Activated naive CD8-positive, alpha-beta T cell treated with anti-CD3 and anti-CD28 coated beads, Interleukin-2, amount 10 ng/mL, durations not matched to agents 7 days and 5 days (primary cell): Measurements from ENCODE around the gene GDF2. TPM values are rescaled to one million over a fixed set of nuclear protein-coding genes. Genes with fewer than 3 reads are reported as not detected.

Experiments used
- ATAC-seq: fragments of 150-1000 bp; cut with Tn5 transposase; one replicate; pipeline ENCODE4 v1.10.0; 2021; ENCODE audit warnings: low read depth, moderate library complexity
- POLR2A ChIA-PET: fragments of 350-600 bp; sonication (Branson Sonifier 250); formaldehyde crosslinking; loops from one replicate; lab custom pipeline; 2021; ENCODE audit warnings: antibody characterized with exemption; lab: Charles Lee
- DNase-seq: peaks from one replicate; pipeline ENCODE4 v3.0.0; 2021
- H3K27ac Mint-ChIP-seq: one replicate; pipeline ENCODE4 v1.8.0; 2022; ENCODE audit warnings: mild to moderate bottlenecking, mixed read lengths
- H3K27me3 Mint-ChIP-seq: one replicate; pipeline ENCODE4 v1.8.0; 2022; ENCODE audit warnings: mild to moderate bottlenecking, moderate library complexity, mixed read lengths
- H3K36me3 Mint-ChIP-seq: one replicate; pipeline ENCODE4 v1.8.0; 2021; ENCODE audit warnings: mild to moderate bottlenecking, mixed read lengths
- H3K4me1 Mint-ChIP-seq: one replicate; pipeline ENCODE4 v1.8.0; 2021; ENCODE audit warnings: mixed read lengths
- H3K4me3 Mint-ChIP-seq: one replicate; pipeline ENCODE4 v1.8.0; 2022; ENCODE audit warnings: mild to moderate bottlenecking, moderate library complexity, mixed read lengths
- H3K9me3 Mint-ChIP-seq: one replicate; pipeline ENCODE4 v1.8.0; 2021; ENCODE audit warnings: mixed read lengths
- total RNA-seq, 2 experiments: library from RNA; stranded (reverse); gene quantifications; one replicate each; pipeline ENCODE4 v1.2.3, GENCODE V29; 2021

Gene GDF2
- total RNA-seq, 2 experiments from 2014 or later = not detected

- Mint-ChIP-seq H3K27me3 (no peaks in the 10 kb centered on the region), H3K9me3 (no peaks in the 10 kb centered on the region), H3K27ac (no peak overlapping the region), H3K36me3 (no peaks in the 10 kb centered on the region), H3K4me1 (peaks cover 20% of the 10 kb centered on the region), H3K4me3 (no peak overlapping the region)
- POLR2A ChIA-PET = no interaction called here
- no peak for DNase-seq
- no peak for ATAC-seq
Measured at GRCh38 chr10:47309408-47310089, 12.7 kb upstream of the GDF2 start.

DNA sequence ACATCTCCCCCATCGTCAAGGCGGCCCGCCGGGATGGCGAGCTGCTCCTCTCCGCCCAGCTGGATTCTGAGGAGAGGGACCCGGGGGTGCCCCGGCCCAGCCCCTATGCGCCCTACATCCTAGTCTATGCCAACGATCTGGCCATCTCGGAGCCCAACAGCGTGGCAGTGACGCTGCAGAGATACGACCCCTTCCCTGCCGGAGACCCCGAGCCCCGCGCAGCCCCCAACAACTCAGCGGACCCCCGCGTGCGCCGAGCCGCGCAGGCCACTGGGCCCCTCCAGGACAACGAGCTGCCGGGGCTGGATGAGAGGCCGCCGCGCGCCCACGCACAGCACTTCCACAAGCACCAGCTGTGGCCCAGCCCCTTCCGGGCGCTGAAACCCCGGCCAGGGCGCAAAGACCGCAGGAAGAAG lies 12.2 kb upstream of the GDF2 start:
- no peak overlapping the region for H3K4me3 Mint-ChIP-seq
- no peaks in the 10 kb centered on the region for H3K36me3 Mint-ChIP-seq
- H3K27me3 Mint-ChIP-seq = no peaks in the 10 kb centered on the region
- no peak overlapping the region for H3K27ac Mint-ChIP-seq
- ATAC-seq (no peak), DNase-seq (no peak)
- H3K4me1 Mint-ChIP-seq = peaks cover 20% of the 10 kb centered on the region
- H3K9me3 Mint-ChIP-seq = no peaks in the 10 kb centered on the region
- POLR2A ChIA-PET = no interaction called here

- H3K27me3 Mint-ChIP-seq = no peaks in the 10 kb centered on the region
- H3K36me3 Mint-ChIP-seq = no peaks in the 10 kb centered on the region
- peak overlapping the region; percentile 47 for H3K4me3 Mint-ChIP-seq
- peak; percentile 65 for DNase-seq
- POLR2A ChIA-PET = interaction anchor here (0.7 to 3.5 kb wide), 10 partner anchors 9 to 287 kb away, joined by 3 to 27 read pairs (median 3); no protein-coding TSS in a partner anchor
- H3K9me3 Mint-ChIP-seq = no peaks in the 10 kb centered on the region
- H3K4me1 Mint-ChIP-seq = peaks cover 20% of the 10 kb centered on the region
- H3K27ac Mint-ChIP-seq = peak overlapping the region; percentile 89
- peak; percentile 86 for ATAC-seq
Measured at GRCh38 chr10:47311193-47311931, 10.9 kb upstream of the GDF2 start.

GRCh38 chr10:47311932-47312662 lies 10.2 kb upstream of the GDF2 start:
- Mint-ChIP-seq H3K36me3 (no peaks in the 10 kb centered on the region), H3K27me3 (no peaks in the 10 kb centered on the region), H3K4me1 (peaks cover 18% of the 10 kb centered on the region), H3K9me3 (no peaks in the 10 kb centered on the region), H3K27ac (peak overlapping the region; percentile 89), H3K4me3 (peak overlapping the region; percentile 47)
- peak; percentile 86 for DNase-seq
- peak; percentile 71 for ATAC-seq
- POLR2A ChIA-PET = interaction anchor here (0.7 to 3.5 kb wide), 9 partner anchors 9 to 288 kb away, joined by 3 to 27 read pairs (median 3); no protein-coding TSS in a partner anchor

- DNase-seq (no peak), ATAC-seq (no peak)
- Mint-ChIP-seq H3K4me1 (peaks cover 18% of the 10 kb centered on the region), H3K9me3 (no peaks in the 10 kb centered on the region), H3K36me3 (no peaks in the 10 kb centered on the region), H3K27ac (no peak overlapping the region), H3K27me3 (no peaks in the 10 kb centered on the region), H3K4me3 (no peak overlapping the region)
- POLR2A ChIA-PET = interaction anchor here (1.0 to 3.5 kb wide), 4 partner anchors 10 to 264 kb away, joined by 3 to 27 read pairs (median 4); no protein-coding TSS in a partner anchor
Measured at GRCh38 chr10:47312663-47312995, 9.6 kb upstream of the GDF2 start.

GRCh38 chr10:47314416-47314970 lies 7.8 kb upstream of the GDF2 start:
- ATAC-seq = no peak
- peak; percentile 17 for DNase-seq
- Mint-ChIP-seq H3K9me3 (no peaks in the 10 kb centered on the region), H3K4me1 (peaks cover 17% of the 10 kb centered on the region), H3K27ac (no peak overlapping the region), H3K36me3 (no peaks in the 10 kb centered on the region), H3K4me3 (no peak overlapping the region), H3K27me3 (no peaks in the 10 kb centered on the region)
- POLR2A ChIA-PET = interaction anchor here (1.2 kb wide), 1 partner anchor 267 kb away, joined by 3 read pairs; no protein-coding TSS in a partner anchor

GRCh38 chr10:47315421-47315820 lies 6.8 kb upstream of the GDF2 start:
- POLR2A ChIA-PET = interaction anchor here (1.2 kb wide), 1 partner anchor 268 kb away, joined by 3 read pairs; no protein-coding TSS in a partner anchor
- no peak overlapping the region for H3K4me3 Mint-ChIP-seq
- DNase-seq = no peak
- peaks cover 16% of the 10 kb centered on the region for H3K4me1 Mint-ChIP-seq
- H3K36me3 Mint-ChIP-seq = no peaks in the 10 kb centered on the region
- no peaks in the 10 kb centered on the region for H3K9me3 Mint-ChIP-seq
- no peak overlapping the region for H3K27ac Mint-ChIP-seq
- ATAC-seq = no peak
- no peaks in the 10 kb centered on the region for H3K27me3 Mint-ChIP-seq

DNA sequence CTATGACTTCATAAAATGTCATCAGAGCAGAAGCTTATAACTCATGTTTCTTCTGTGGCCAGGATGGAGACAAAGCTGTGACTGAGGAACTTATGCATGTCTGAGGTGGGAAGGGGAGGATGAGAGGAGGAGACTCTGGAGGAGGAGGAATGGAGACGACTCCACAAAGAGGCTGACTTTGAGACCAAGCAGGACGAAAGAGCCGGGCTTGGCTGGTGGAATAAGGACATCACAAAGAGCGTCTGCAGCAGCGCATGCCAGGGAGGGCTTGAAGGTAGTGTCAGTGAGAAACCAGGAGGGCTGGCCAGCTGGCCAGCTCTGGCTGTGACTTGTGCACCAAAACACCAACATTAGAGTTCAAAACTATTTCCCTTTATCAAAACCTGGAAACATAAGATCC lies 6.1 kb upstream of the GDF2 start:
- Mint-ChIP-seq H3K27me3 (peaks cover 3% of the 10 kb centered on the region), H3K4me3 (no peak overlapping the region), H3K36me3 (no peaks in the 10 kb centered on the region), H3K4me1 (peaks cover 10% of the 10 kb centered on the region), H3K9me3 (no peaks in the 10 kb centered on the region), H3K27ac (no peak overlapping the region)
- DNase-seq (no peak), ATAC-seq (no peak)
- POLR2A ChIA-PET = no interaction called here

DNA sequence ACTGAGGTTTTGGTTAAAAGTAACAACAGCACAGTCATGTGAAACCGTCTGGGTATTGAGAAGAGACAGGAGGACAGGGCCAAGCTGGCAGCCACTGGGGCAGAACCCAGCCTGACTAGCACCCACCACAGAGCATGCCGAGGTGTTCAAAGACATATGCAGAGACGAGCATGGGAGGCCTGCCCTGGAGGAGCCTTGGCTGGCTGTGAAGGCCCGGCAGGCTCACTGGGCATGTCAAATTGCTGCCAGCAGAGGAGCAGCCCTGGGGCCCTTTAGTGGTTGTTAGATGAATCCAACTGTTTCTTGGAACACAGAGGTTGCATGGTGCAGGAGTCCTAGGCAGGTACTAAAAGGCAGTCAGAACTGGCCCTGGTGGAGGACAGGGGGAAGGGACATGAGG lies 5.0 kb upstream of the GDF2 start:
- Mint-ChIP-seq H3K4me1 (no peaks in the 10 kb centered on the region), H3K4me3 (no peak overlapping the region), H3K9me3 (no peaks in the 10 kb centered on the region), H3K36me3 (no peaks in the 10 kb centered on the region), H3K27me3 (peaks cover 4% of the 10 kb centered on the region), H3K27ac (no peak overlapping the region)
- ATAC-seq = no peak
- POLR2A ChIA-PET = no interaction called here
- no peak for DNase-seq

DNA sequence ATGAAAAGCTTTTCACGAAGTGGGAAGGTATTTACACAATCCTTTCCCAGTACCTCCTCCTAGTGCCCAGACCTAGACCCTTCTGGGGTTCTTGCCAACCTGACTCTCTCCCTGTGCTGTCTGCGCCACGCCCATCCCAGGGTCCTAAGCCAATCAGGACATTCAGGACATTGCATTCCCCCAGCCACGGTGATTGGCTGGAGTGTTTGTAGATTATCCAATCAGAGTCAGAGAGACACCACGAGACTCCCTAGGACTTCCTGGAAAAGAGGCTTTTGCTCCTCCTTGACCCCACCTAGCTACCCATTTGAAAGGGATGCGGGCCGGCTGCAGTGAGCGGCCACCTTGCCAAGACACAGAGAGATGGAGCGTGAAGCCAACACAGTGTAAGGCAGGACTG lies 3.5 kb upstream of the GDF2 start:
- Mint-ChIP-seq H3K4me3 (no peak overlapping the region), H3K9me3 (no peaks in the 10 kb centered on the region), H3K36me3 (no peaks in the 10 kb centered on the region), H3K27me3 (peaks cover 6% of the 10 kb centered on the region), H3K4me1 (peaks cover 1% of the 10 kb centered on the region), H3K27ac (no peak overlapping the region)
- POLR2A ChIA-PET = interaction anchor here (0.6 kb wide), 1 partner anchor 20 kb away, joined by 3 read pairs; no protein-coding TSS in a partner anchor
- ATAC-seq (no peak), DNase-seq (peak; percentile 8)

- peaks cover 1% of the 10 kb centered on the region for H3K4me1 Mint-ChIP-seq
- no peaks in the 10 kb centered on the region for H3K9me3 Mint-ChIP-seq
- H3K27me3 Mint-ChIP-seq = peaks cover 6% of the 10 kb centered on the region
- no peak overlapping the region for H3K27ac Mint-ChIP-seq
- H3K4me3 Mint-ChIP-seq = no peak overlapping the region
- POLR2A ChIA-PET = no interaction called here
- no peak for DNase-seq
- ATAC-seq = no peak
- no peaks in the 10 kb centered on the region for H3K36me3 Mint-ChIP-seq
Measured at GRCh38 chr10:47319784-47320183, 2.5 kb upstream of the GDF2 start.

GRCh38 chr10:47320812-47321211 lies 1.4 kb upstream of the GDF2 start:
- no peak overlapping the region for H3K27ac Mint-ChIP-seq
- peaks cover 1% of the 10 kb centered on the region for H3K4me1 Mint-ChIP-seq
- H3K36me3 Mint-ChIP-seq = no peaks in the 10 kb centered on the region
- no peak overlapping the region for H3K4me3 Mint-ChIP-seq
- H3K27me3 Mint-ChIP-seq = peaks cover 6% of the 10 kb centered on the region
- POLR2A ChIA-PET = no interaction called here
- no peak for DNase-seq
- ATAC-seq = no peak
- H3K9me3 Mint-ChIP-seq = no peaks in the 10 kb centered on the region
